HG03095 (cell line): ENCODE measurements around the gene CTTN.

Experiments used
- ATAC-seq: cut with Tn5 transposase; IDR thresholded peaks from one replicate; pipeline ENCODE4 v1.9.1; 2021; ENCODE audit warnings: moderate library complexity; ENCODE audit not compliant: unreplicated experiment

CTTN gene

GRCh38 chr11:70409437-70409836 lies 11.1 kb downstream of the CTTN start:
- ATAC-seq = no peak

DNA sequence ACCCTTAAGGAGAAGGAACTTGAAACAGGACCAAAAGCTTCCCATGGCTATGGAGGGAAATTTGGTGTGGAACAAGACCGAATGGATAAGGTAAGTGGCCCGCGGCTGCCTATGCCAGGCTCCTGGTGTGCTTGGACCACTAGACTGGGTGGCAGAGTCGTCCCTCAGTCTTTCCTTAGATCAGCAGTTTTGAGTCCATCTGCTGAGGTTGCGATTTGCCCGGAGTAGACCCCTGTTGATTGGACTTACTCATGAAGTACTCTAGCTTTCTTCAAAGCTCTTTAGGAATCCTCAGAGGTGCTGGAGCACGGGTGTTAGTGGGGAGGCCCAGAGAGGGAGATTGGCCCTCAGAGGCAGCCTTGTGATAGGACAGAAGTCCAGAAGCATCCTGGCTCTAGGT lies 11.5 kb downstream of the CTTN start:
- no peak for ATAC-seq

DNA sequence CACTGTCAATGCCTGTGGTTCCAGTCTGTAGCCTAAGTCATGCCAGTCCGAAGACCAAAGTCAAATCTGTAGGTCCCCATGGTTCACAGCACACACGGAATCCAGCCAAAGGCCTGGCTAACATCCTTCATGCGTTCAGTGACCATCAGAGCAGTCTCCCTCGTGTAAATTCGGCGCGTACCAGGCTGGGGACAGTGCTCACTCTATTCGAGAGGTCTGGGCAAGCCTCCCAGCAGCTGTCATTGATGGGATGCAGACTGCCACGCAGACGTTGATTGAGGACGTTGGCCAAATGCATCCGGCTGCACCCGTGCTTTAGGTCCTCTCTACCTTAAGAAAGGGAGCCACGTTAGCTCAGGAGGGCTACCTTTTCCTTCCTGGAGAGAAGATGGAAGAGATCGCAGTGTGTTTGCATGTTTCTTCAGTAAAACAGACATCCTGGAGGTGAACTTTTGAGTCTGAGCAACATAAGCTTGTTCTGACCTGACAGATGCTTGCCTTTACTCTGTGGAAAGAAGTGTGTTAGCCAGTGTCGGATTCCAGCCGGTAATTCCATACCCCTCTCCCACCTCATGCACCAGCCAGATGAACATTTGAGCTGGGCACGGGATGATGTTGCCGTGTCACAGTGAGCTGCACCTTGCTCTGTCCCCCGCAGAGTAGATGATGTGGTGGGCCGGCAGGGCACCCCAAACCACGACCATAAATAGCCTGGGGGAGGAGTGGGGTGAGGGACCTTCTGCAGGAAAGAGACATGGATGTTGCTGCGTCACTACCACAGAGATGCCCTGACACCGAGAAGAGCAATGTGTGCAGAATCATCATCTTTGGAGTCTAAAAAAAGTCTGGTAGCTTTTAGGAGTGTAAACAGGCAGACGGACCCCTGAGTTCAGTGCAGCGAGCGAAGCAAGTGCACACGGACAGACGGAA lies 12.2 kb downstream of the CTTN start:
- ATAC-seq = no peak

GRCh38 chr11:70411713-70412452 lies 13.6 kb downstream of the CTTN start:
- no peak for ATAC-seq

DNA sequence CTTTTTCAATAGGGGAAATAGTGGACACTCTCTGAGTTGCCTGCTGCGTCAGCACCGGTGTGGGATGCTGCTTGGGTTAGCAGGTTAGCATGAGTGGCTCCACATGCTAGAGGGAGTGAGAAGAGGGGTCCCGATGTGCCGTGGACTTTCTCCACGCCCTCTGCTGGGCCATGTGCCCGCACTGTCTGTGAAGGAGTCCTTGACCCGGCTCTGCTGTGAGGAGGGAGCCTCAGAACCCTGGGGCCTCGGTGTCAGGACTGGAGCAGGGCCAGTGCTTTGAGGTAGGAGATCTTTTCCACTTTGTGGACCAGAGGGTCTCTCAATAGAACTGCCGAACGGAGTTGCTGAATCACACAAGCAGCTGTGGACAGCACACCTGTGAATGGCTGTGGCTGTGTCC lies 14.8 kb downstream of the CTTN start:
- ATAC-seq = no peak

DNA sequence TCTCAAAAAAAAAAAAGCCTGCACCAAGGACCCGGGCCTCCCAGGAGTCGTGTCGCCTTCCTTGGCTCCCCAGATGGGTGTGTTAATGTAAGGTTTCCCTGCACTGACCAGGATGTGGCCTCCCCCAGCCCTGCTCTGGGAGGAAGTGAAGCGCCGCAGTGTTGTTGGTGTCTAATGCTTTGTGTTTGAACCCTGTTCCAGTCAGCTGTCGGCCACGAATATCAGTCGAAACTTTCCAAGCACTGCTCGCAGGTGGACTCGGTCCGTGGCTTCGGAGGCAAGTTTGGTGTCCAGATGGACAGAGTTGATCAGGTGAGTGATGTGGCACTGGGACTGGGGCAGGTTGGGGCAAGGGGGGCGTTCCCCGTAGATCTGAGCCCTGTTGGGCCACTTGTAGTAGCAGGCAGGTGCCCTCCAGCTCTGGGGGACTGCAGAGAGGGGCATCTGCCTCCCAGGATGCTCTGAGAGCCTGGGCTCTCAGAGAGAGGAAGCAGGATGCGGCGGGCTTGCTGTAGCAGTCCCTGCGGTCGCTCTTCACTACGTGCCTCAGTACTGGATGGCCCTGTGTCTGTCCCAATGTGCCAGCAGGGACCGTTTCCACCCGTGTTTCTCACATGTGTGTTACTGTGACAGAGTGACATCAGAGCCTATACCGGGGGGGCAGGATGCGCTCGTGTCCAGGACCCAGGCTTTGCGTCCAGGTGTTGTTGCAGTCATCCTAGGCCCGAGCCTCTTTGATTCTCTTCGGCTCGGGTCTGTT lies 16.2 kb downstream of the CTTN start:
- no peak for ATAC-seq

- no peak for ATAC-seq
Observed at GRCh38 chr11:70415191-70415590, 16.9 kb downstream of the CTTN start.

GRCh38 chr11:70415642-70416395 lies 17.5 kb downstream of the CTTN start:
- ATAC-seq = no peak

- no peak for ATAC-seq
Observed at GRCh38 chr11:70416881-70417280, 18.6 kb downstream of the CTTN start.

DNA sequence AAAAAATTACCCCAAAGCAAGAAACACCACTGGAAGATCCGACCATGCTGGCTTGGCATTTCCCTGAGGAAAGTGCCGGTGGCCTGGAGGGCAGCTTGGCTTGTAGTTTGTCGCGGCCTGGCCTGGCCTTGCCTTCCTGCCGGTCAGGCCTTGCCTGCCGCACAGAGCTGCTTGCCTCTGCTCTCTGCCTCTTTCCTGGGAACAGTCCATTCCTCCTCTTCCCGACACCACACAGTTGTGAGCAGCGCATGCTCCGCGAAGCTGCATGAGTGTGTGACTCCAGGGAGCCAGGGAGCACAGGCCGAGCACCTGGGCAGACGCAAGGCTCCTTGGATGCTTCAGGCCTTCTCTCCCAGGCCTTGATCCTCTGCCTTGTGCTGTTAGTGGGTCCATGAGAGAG lies 19.8 kb downstream of the CTTN start:
- ATAC-seq = no peak

DNA sequence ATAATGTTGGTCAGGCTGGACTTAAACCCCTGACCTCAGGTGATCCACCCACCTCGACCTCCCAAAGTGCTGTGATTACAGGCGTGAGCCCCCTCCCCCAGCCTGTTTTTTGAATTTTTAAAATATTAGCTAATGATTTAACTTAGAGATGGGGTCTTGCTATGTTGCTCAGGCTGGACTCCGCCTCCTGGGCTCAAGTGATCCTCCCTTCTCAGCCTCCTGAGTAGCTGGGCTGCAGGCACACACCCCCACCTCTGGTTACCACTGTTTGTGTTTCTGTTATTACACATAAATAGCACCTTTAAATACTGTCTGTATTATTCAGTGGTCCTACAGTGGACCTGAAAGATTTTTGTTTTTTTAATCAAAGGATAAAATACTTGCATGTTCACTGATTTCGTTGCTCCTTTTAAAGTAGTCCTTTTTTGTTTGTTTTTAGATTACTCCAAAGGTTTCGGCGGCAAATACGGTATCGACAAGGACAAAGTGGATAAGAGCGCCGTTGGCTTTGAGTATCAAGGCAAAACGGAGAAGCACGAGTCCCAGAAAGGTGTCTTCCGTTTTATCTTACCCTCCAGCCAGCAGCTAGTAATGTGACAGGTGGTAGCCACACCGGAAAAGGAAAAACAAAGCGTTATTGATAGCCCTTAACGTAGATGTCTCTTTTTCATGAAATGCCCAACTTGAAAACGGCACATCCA lies 21.1 kb downstream of the CTTN start:
- no peak for ATAC-seq

DNA sequence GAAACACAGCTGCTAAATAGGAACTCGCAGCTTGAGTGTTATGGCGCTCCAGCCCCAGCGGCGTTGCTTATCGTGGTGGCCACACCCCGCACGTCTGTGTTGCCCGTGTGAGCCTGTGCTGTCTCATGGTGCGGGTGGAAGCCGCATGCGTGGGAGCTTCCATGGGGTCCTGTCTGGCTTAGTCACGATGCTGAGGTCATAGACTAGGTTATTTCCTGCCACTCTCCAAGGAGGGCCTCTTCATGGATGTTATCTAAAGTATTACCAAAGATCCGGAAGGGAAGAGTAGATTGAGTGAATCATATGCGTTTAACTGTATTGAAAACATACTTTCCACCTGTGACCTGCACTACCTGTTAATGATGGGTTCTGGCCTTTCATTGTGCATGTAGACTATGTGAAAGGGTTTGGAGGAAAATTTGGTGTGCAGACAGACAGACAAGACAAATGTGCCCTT lies 21.7 kb downstream of the CTTN start:
- ATAC-seq = no peak

DNA sequence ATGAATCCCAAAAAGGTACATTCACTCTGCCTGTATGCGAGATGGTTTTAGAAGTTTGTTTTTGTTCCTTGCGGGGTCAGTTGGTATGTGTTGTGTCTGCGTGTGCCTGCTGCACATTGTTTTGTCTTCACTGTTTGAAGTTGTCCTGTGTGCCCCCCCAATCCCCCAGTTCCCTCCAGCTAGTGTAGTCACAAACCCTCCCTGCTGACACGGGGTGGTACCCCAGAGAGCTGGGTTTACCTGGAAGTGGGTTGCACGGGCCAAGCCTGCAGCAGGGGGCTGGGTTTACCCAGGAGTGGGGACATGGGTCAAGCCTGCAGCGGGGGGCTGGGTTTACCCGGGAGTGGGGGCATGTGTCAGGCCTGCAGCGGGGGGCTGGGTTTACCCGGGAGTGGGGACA lies 22.2 kb downstream of the CTTN start:
- no peak for ATAC-seq

DNA sequence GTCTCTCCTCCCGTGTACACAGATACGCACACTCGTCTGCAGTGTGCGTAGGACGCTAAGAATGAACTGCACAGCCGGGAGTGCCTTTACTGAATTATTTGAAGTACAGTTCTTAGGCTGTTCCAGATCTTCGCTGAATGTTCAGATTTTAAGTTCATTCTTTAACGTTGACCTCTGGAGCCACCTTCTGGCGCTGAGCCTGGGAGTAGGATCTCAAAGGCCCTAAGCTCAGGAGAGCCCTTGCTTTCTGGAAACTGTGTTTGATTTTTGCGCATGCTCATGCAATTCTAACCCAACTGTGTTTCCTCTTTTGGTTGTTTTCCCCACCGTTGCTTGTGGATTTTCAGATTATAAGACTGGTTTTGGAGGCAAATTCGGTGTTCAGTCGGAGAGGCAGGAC lies 22.8 kb downstream of the CTTN start:
- no peak for ATAC-seq

GRCh38 chr11:70422692-70423522 lies 24.6 kb downstream of the CTTN start:
- ATAC-seq = no peak

DNA sequence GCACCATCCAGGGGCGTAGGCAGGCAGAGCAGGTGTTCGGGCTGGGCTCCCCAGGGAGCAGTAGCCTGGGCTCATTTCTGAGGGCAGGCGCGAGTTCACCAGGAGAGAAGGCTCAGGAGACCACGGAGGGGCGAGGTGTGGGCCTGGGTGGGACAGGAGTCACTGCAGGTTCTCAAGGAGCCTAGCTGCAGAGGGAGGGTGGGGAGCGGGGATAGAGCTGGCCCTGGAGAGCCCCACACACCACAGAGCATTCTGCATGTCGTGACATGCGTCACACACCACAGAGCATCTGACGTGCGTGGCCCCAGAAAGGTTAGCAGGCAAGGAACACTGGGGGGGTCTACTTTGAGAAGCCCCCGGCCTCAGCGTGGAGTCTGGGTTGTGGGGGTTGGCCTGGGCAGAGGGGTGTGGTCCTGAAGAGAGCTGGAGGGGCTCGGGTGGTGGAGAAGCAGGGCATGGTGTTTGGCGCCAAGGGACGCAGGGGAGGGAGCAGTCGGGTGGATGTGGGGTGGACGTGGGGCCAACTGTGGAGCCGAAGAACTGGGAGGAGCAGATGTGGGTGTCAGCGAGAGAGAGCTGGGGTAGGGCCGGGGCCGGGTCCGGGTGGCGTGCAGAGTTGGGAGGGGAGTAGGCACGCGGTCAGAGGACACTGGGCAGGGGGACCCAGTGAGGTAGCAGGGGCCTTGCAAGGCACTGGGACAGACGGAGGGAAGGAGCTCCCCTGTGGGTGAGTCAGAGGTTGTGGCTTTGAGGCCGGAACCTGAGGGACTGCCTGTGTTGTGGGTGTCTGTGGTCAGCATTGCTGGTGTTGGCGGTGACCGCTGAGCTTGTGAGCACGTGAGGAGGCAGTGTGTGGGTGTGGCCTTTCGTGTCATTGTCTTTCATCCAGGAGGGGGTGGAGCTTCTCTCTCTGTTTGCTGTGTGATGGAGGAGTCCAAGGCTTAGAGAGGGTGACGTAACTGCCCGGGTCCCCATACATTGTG lies 25.5 kb downstream of the CTTN start:
- ATAC-seq = no peak

DNA sequence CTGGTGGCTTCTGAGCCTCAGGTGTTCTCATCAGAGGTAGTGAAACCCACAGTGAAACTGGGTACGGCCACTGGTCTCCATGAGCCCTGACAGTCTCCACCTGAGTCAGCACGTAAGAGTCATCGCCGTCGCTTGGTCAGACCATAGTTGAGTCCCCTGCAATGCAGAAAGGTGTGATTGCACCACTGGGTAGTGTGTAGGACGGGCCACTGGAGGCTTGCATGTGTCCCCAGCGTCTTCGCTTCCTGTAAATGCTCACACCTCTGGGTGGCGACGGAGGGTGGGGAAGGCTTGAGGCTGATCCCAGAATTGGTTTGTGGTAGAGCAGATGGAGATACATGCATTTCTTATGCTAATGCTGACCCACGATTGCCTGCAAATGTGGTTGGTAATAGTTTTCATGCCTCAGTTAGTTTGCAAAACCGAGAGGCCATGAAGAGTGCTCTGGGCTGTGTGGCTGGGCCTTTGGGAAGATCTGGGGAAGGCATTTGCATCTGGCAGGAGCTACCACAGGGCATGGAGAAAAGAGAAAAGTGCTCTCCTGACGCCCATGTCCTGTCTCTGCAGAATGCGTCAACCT lies 26.5 kb downstream of the CTTN start:
- no peak for ATAC-seq

GRCh38 chr11:70427436-70427835 lies 29.1 kb downstream of the CTTN start:
- ATAC-seq = no peak
